Hepatocyte (in vitro differentiated cells): ENCODE results near the gene SPACA4. TPM values are rescaled to one million over a fixed set of nuclear protein-coding genes. Genes with fewer than 3 reads are reported as not detected.

ENCODE experiments used
- DNase-seq: peaks from one replicate; pipeline ENCODE4 v3.0.0-alpha.2; 2016; ENCODE audit warnings: low spot score
- H2AFZ ChIP-seq: fragments of 200-600 bp; sonication (generic); 2 replicates; pipeline ENCODE4 v1.6.0; 2016; ENCODE audit warnings: antibody characterized with exemption, mild to moderate bottlenecking
- H3K27ac ChIP-seq: fragments of 200-600 bp; sonication (generic); 2 replicates; pipeline ENCODE4 v1.5.1; 2016; ENCODE audit warnings: mild to moderate bottlenecking
- H3K27me3 ChIP-seq: fragments of 200-600 bp; sonication (generic); 2 replicates; pipeline ENCODE4 v1.6.1; 2016
- H3K36me3 ChIP-seq: fragments of 200-600 bp; sonication (generic); replicated peaks from 2 replicates; pipeline ENCODE4 v1.5.1; 2016; ENCODE audit warnings: low read depth; ENCODE audit not compliant: insufficient read depth
- H3K4me1 ChIP-seq: fragments of 200-600 bp; sonication (generic); 2 replicates; pipeline ENCODE4 v1.5.1; 2016; ENCODE audit warnings: mild to moderate bottlenecking, moderate library complexity; ENCODE audit not compliant: insufficient read depth
- H3K4me2 ChIP-seq: fragments of 200-600 bp; sonication (generic); 2 replicates; pipeline ENCODE4 v1.6.0; 2016
- H3K4me3 ChIP-seq: fragments of 200-600 bp; sonication (generic); 2 replicates; pipeline ENCODE4 v1.5.1; 2016; ENCODE audit warnings: mild to moderate bottlenecking
- H3K79me2 ChIP-seq: fragments of 200-600 bp; sonication (generic); 2 replicates; pipeline ENCODE4 v1.6.0; 2017; ENCODE audit warnings: mild to moderate bottlenecking
- H3K9me2 ChIP-seq: fragments of 200-600 bp; sonication (generic); replicated peaks from 2 replicates; pipeline ENCODE4 v1.6.0; 2017; ENCODE audit warnings: mild to moderate bottlenecking; ENCODE audit not compliant: insufficient read depth
- H3K9me3 ChIP-seq: fragments of 200-600 bp; sonication (generic); 2 replicates; pipeline ENCODE4 v1.5.1; 2016; ENCODE audit warnings: low read depth, mild to moderate bottlenecking
- H4K20me1 ChIP-seq: fragments of 200-600 bp; sonication (generic); 2 replicates; pipeline ENCODE4 v1.6.0; 2016; ENCODE audit warnings: mild to moderate bottlenecking; ENCODE audit not compliant: insufficient read depth, poor library complexity, severe bottlenecking
- CTCF ChIP-seq: fragments of 200-600 bp; sonication (generic); IDR thresholded peaks from 2 replicates; pipeline ENCODE4 v1.5.1; 2016; ENCODE audit warnings: antibody characterized with exemption, mild to moderate bottlenecking; ENCODE audit not compliant: poor library complexity
- EZH2 ChIP-seq: fragments of 200-600 bp; sonication (generic); IDR thresholded peaks from 2 replicates; pipeline ENCODE4 v1.6.1; 2016; ENCODE audit warnings: antibody characterized with exemption, mild to moderate bottlenecking, borderline replicate concordance
- EZH2phosphoT487 ChIP-seq: fragments of 200-600 bp; sonication (generic); IDR thresholded peaks from one replicate; pipeline ENCODE4 v1.6.1; 2018; ENCODE audit warnings: antibody characterized with exemption, mild to moderate bottlenecking, low read depth, moderate library complexity; ENCODE audit not compliant: unreplicated experiment, severe bottlenecking
- WGBS: methylation state at CpG from one replicate; pipeline ENCODE4 v1.1.6; 2016; ENCODE audit warnings: low lambda C conversion rate; ENCODE audit errors: missing lambda C conversion rate; 5-methylcytosine and 5-hydroxymethylcytosine counted together
- polyA plus RNA-seq: library from polyadenylated mRNA; unstranded; fragments of >200 nt; fragmentation: Nextera tagmentation; extraction: Ambion mirVana; gene quantifications from 2 replicates; pipeline ENCODE4 v1.2.1, GENCODE V29; 2016
- total RNA-seq: library from RNA; depleted of rRNA; stranded (reverse); fragments of >200 nt; gene quantifications from 2 replicates; pipeline ENCODE4 v1.2.3, GENCODE V29; 2014

Gene SPACA4
- total and polyA plus RNA-seq, 2 experiments from 2014 or later, result 0.30 TPM; not detected in 1

GRCh38 chr19:48603001-48603400 is 3.5 kb upstream of the SPACA4 start:
- peaks cover 4% of the 10 kb centered on the region for H3K4me1 ChIP-seq
- no peak overlapping the region for H2AFZ ChIP-seq
- H4K20me1 ChIP-seq, result no peaks in the 10 kb centered on the region
- DNase-seq, result no peak
- H3K79me2 ChIP-seq, result no peaks in the 10 kb centered on the region
- WGBS, result 93% methylated on average over 9 of the region's 9 CpGs
- no peak overlapping the region for H3K4me2 ChIP-seq
- no peaks in the 10 kb centered on the region for H3K27me3 ChIP-seq
- no peaks in the 10 kb centered on the region for H3K36me3 ChIP-seq
- no peak overlapping the region for H3K4me3 ChIP-seq
- H3K27ac ChIP-seq, result no peak overlapping the region
- H3K9me2 ChIP-seq, result no peaks in the 10 kb centered on the region
- no peaks in the 10 kb centered on the region for H3K9me3 ChIP-seq
- no peak for TF ChIP-seq EZH2phosphoT487
- TF ChIP-seq EZH2, result no peak
- no peak for TF ChIP-seq CTCF

- Histone ChIP-seq H3K9me3 (no peaks in the 10 kb centered on the region), H3K4me3 (no peak overlapping the region), H3K36me3 (no peaks in the 10 kb centered on the region), H2AFZ (no peak overlapping the region), H3K27me3 (no peaks in the 10 kb centered on the region), H4K20me1 (no peaks in the 10 kb centered on the region), H3K4me2 (no peak overlapping the region), H3K4me1 (peaks cover 4% of the 10 kb centered on the region), H3K9me2 (no peaks in the 10 kb centered on the region), H3K27ac (no peak overlapping the region), H3K79me2 (no peaks in the 10 kb centered on the region)
- over 99% methylated on average over 35 of the region's 39 CpGs for WGBS
- DNase-seq, result no peak
- TF ChIP-seq EZH2, result no peak
- TF ChIP-seq CTCF, result no peak
- TF ChIP-seq EZH2phosphoT487, result no peak
Observed at GRCh38 chr19:48603449-48603848, 3.1 kb upstream of the SPACA4 start.

GRCh38 chr19:48603850-48604249 is 2.7 kb upstream of the SPACA4 start:
- no peaks in the 10 kb centered on the region for H3K9me3 ChIP-seq
- no peaks in the 10 kb centered on the region for H3K79me2 ChIP-seq
- H3K4me1 ChIP-seq, result peaks cover 4% of the 10 kb centered on the region
- no peaks in the 10 kb centered on the region for H4K20me1 ChIP-seq
- TF ChIP-seq EZH2phosphoT487 (no peak), CTCF (no peak), EZH2 (no peak)
- H3K27ac ChIP-seq, result no peak overlapping the region
- no peak overlapping the region for H2AFZ ChIP-seq
- no peak overlapping the region for H3K4me3 ChIP-seq
- 98% methylated on average over 9 of the region's 9 CpGs for WGBS
- H3K9me2 ChIP-seq, result no peaks in the 10 kb centered on the region
- no peak overlapping the region for H3K4me2 ChIP-seq
- no peaks in the 10 kb centered on the region for H3K27me3 ChIP-seq
- H3K36me3 ChIP-seq, result no peaks in the 10 kb centered on the region
- DNase-seq, result no peak

- no peak overlapping the region for H2AFZ ChIP-seq
- H4K20me1 ChIP-seq, result no peaks in the 10 kb centered on the region
- no peaks in the 10 kb centered on the region for H3K9me2 ChIP-seq
- H3K9me3 ChIP-seq, result no peaks in the 10 kb centered on the region
- TF ChIP-seq CTCF, result no peak
- TF ChIP-seq EZH2, result no peak
- no peak for TF ChIP-seq EZH2phosphoT487
- H3K27ac ChIP-seq, result no peak overlapping the region
- H3K79me2 ChIP-seq, result no peaks in the 10 kb centered on the region
- H3K4me2 ChIP-seq, result no peak overlapping the region
- WGBS, result 93% methylated on average over 7 of the region's 7 CpGs
- no peaks in the 10 kb centered on the region for H3K36me3 ChIP-seq
- DNase-seq, result no peak
- no peaks in the 10 kb centered on the region for H3K27me3 ChIP-seq
- peaks cover 4% of the 10 kb centered on the region for H3K4me1 ChIP-seq
- H3K4me3 ChIP-seq, result no peak overlapping the region
Observed at GRCh38 chr19:48607359-48607755, 815 bp downstream of the SPACA4 start.
